Neural cell (in vitro differentiated cells): Measurements from ENCODE around the gene EIF5A. TPM values are rescaled to one million over a fixed set of nuclear protein-coding genes. Genes with fewer than 3 reads are reported as not detected.

Experiments
- H2AFZ ChIP-seq: fragments of 200-600, 300-800 bp; sonication (generic), shearing (Covaris generic); 2 replicates; pipeline ENCODE4 v1.6.0; 2014; ENCODE audit warnings: low read depth, mild to moderate bottlenecking, antibody characterized with exemption, low read length, moderate library complexity
- H3F3A ChIP-seq: fragments of 200-600 bp; shearing (Covaris generic); 2 replicates; pipeline ENCODE4 v1.6.1; 2016; ENCODE audit warnings: mild to moderate bottlenecking, moderate library complexity, mixed read lengths, antibody characterized with exemption, low read length; ENCODE audit not compliant: insufficient read depth, poor library complexity, severe bottlenecking
- H3K27ac ChIP-seq: fragments of 200-600, 300-800 bp; sonication (generic), shearing (Covaris generic); 2 replicates; pipeline ENCODE4 v1.5.1; 2014; ENCODE audit warnings: mild to moderate bottlenecking, low read length, moderate library complexity
- H3K27me3 ChIP-seq: fragments of 300-800, 200-600 bp; sonication (generic), shearing (Covaris generic); 2 replicates; pipeline ENCODE4 v1.6.0; 2014; ENCODE audit warnings: mild to moderate bottlenecking, low read depth, low read length, moderate library complexity; ENCODE audit not compliant: insufficient read depth
- H3K36me3 ChIP-seq: fragments of 300-800, 200-600 bp; sonication (generic), shearing (Covaris generic); 2 replicates; pipeline ENCODE4 v1.5.1; 2014; ENCODE audit warnings: mild to moderate bottlenecking, antibody characterized with exemption, low read length, moderate library complexity; ENCODE audit not compliant: insufficient read depth
- H3K4me2 ChIP-seq: fragments of 300-800, 200-600 bp; sonication (generic), shearing (Covaris generic); 2 replicates; pipeline ENCODE4 v1.6.0; 2014; ENCODE audit warnings: mild to moderate bottlenecking, low read length
- H3K4me3 ChIP-seq: fragments of 300-800, 200-600 bp; sonication (generic), shearing (Covaris generic); 2 replicates; pipeline ENCODE4 v1.5.1; 2014; ENCODE audit warnings: mild to moderate bottlenecking, low read length, moderate library complexity
- H3K79me2 ChIP-seq: fragments of 200-600 bp; shearing (Covaris generic); replicated peaks from 2 replicates; pipeline ENCODE4 v1.6.0; 2014; ENCODE audit warnings: mild to moderate bottlenecking, low read length, moderate library complexity; ENCODE audit not compliant: insufficient read depth
- H3K9ac ChIP-seq: fragments of 300-800, 200-600 bp; sonication (generic), shearing (Covaris generic); 2 replicates; pipeline ENCODE4 v1.6.1; 2016; ENCODE audit warnings: mild to moderate bottlenecking, low read length, mixed read lengths
- H3K9me2 ChIP-seq: fragments of 200-600 bp; shearing (Covaris generic); 2 replicates; pipeline ENCODE4 v1.6.1; 2016; ENCODE audit warnings: mild to moderate bottlenecking, low read length, mixed read lengths; ENCODE audit not compliant: insufficient read depth
- H3K9me3 ChIP-seq: fragments of 200-600, 300-800 bp; sonication (generic), shearing (Covaris generic); 2 replicates; pipeline ENCODE4 v1.6.1; 2016; ENCODE audit warnings: mild to moderate bottlenecking, mixed run types, low read length, moderate library complexity, mixed read lengths
- H4K20me1 ChIP-seq: fragments of 200-600 bp; shearing (Covaris generic); 2 replicates; pipeline ENCODE4 v1.6.1; 2016; ENCODE audit warnings: mild to moderate bottlenecking, mixed run types; ENCODE audit not compliant: insufficient read depth
- EP300 ChIP-seq: fragments of 450-650 bp; conservative IDR thresholded peaks from 2 replicates; pipeline ENCODE4 v1.6.1; 2014; ENCODE audit warnings: antibody characterized with exemption, mild to moderate bottlenecking, moderate library complexity; ENCODE audit not compliant: poor library complexity, severe bottlenecking
- EZH2 ChIP-seq: fragments of 200-600, 300-800 bp; shearing (Covaris generic), sonication (generic); IDR thresholded peaks from 2 replicates; pipeline ENCODE4 v1.6.1; 2014; ENCODE audit warnings: antibody characterized with exemption, low read length, borderline replicate concordance, mild to moderate bottlenecking; ENCODE audit not compliant: insufficient read depth, poor library complexity, severe bottlenecking
- MXI1 ChIP-seq: fragments of 450-650 bp; conservative IDR thresholded peaks from 2 replicates; pipeline ENCODE4 v1.6.1; 2014; ENCODE audit warnings: antibody characterized with exemption, mild to moderate bottlenecking; ENCODE audit not compliant: poor library complexity, severe bottlenecking
- POLR2AphosphoS5 ChIP-seq: IDR thresholded peaks from 2 replicates; pipeline ENCODE4 v1.6.1; 2012
- RAD21 ChIP-seq: fragments of 450-650 bp; conservative IDR thresholded peaks from 2 replicates; pipeline ENCODE4 v1.6.1; 2014; ENCODE audit warnings: antibody characterized with exemption, mild to moderate bottlenecking, moderate library complexity
- SMC3 ChIP-seq: fragments of 450-650 bp; conservative IDR thresholded peaks from 2 replicates; pipeline ENCODE4 v1.6.1; 2014; ENCODE audit warnings: antibody characterized with exemption, mild to moderate bottlenecking, moderate library complexity; ENCODE audit not compliant: poor library complexity
- TAF1 ChIP-seq: IDR thresholded peaks from 2 replicates; pipeline ENCODE4 v1.6.1; 2012; ENCODE audit warnings: low read depth
- polyA plus RNA-seq: library from polyadenylated mRNA; depleted of rRNA; stranded (reverse); fragments of >200 nt; gene quantifications from 2 replicates; pipeline ENCODE4 v1.2.3, GENCODE V29; 2014
- TF ChIP-seq, protein P1 (sequence below): fragments of 450-650 bp; IDR thresholded peaks from 2 replicates; pipeline ENCODE4 v1.5.1; 2014; ENCODE audit warnings: antibody characterized with exemption, mild to moderate bottlenecking, moderate library complexity; ENCODE audit not compliant: poor library complexity, severe bottlenecking
- TF ChIP-seq, protein P2 (sequence below): IDR thresholded peaks from 2 replicates; pipeline ENCODE4 v1.6.1; 2012; ENCODE audit warnings: borderline replicate concordance

Gene EIF5A
- polyA plus RNA-seq, 1 donor from 2014 or later, result 164 TPM

DNA sequence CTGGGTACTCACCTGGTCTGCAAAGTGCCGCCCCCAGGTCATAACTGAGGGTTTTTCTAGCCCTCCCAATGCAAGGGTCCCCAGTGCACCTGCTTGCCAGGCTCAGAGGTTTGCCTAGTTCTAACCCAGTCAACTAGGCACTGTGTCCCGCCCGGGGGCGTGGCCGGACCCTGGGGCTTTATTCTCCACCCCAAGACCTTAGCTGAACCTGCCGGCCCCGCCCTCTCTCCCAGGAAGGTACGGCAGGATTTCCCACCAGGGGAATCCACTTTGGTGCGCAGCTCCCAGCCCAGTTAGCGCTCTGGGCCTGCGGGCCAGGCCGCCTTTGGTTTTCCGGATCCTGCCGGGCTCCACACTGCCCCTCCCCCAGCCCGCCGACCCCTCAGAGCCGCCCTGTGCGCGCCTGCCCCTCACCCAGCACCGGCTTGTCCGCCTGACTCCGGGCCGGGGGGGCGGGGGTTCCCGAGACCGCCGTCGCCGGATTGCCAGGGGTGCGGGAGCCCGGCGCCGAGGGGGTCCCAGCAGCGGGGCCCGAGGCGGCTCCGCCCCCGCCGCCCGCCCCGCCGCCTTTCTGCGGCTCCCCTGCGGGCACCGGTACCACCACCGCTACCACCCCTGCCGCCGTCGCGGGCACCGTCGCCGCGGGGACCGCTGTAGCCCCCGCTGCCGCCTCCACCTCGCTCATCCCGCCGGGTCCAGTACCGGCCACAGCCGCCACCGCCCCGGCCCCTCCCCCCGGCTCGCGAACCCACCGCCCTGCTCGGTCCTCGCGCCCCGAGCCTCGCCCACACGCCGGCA lies 13.4 kb upstream of the EIF5A start:
- no peaks in the 10 kb centered on the region for H3K36me3 ChIP-seq
- no peaks in the 10 kb centered on the region for H3K79me2 ChIP-seq
- H3K4me2 ChIP-seq, result no peak overlapping the region
- H3K9me2 ChIP-seq, result no peaks in the 10 kb centered on the region
- no peaks in the 10 kb centered on the region for H4K20me1 ChIP-seq
- H3K9ac ChIP-seq, result no peak overlapping the region
- H3K27me3 ChIP-seq, result peaks cover 49% of the 10 kb centered on the region
- H3F3A ChIP-seq, result no peaks in the 10 kb centered on the region
- no peak overlapping the region for H3K27ac ChIP-seq
- peak overlapping the region; percentile 66 for H3K4me3 ChIP-seq
- TF ChIP-seq EP300 (no peak), RAD21 (no peak), MXI1 (no peak), EZH2 (no peak), SMC3 (no peak), POLR2AphosphoS5 (no peak), TAF1 (no peak)
- TF ChIP-seq, protein P1, sequence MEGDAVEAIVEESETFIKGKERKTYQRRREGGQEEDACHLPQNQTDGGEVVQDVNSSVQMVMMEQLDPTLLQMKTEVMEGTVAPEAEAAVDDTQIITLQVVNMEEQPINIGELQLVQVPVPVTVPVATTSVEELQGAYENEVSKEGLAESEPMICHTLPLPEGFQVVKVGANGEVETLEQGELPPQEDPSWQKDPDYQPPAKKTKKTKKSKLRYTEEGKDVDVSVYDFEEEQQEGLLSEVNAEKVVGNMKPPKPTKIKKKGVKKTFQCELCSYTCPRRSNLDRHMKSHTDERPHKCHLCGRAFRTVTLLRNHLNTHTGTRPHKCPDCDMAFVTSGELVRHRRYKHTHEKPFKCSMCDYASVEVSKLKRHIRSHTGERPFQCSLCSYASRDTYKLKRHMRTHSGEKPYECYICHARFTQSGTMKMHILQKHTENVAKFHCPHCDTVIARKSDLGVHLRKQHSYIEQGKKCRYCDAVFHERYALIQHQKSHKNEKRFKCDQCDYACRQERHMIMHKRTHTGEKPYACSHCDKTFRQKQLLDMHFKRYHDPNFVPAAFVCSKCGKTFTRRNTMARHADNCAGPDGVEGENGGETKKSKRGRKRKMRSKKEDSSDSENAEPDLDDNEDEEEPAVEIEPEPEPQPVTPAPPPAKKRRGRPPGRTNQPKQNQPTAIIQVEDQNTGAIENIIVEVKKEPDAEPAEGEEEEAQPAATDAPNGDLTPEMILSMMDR, result no peak
- H2AFZ ChIP-seq, result no peak overlapping the region
- H3K9me3 ChIP-seq, result no peaks in the 10 kb centered on the region

DNA sequence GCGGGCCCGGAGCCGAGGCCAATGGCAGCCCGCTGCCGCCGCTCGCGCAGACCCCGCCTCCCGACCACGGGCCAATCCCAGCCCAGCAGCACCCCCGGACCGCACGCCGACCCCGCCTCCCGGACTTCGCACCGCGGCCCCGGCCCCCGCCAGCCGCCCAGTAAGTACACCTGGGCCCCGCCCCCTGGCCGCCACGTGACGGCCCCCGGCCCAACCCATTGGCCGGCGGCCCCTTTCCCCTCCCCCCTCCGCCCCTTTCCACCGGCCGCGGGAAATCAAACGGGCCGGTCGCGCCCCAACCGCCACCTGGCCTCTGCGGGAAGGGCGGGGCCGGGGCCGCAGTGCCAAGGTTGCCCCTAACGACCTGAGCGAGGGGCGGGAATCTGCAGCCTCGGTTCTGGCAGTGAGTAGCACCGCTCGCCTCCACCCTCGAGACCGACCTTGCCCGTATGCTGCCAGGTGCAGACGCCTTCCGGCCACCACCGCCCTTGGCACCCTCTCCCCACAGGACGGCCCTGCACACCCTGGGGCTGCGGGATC lies 12.7 kb upstream of the EIF5A start, which contains the start of gene YBX2:
Gene YBX2 (minus strand): TSS at position 26 of the 540 bp plus-strand sequence. CDS start 139 bp downstream, outside the sequence.
- peak within 1 kb of the TSS; percentile 66 for H3K4me3 ChIP-seq
- no peaks in the 10 kb centered on the region for H4K20me1 ChIP-seq
- H2AFZ ChIP-seq, result no peak within 1 kb of the TSS
- no peaks in the 10 kb centered on the region for H3F3A ChIP-seq
- H3K9me2 ChIP-seq, result no peaks in the 10 kb centered on the region
- no peak within 1 kb of the TSS for H3K4me2 ChIP-seq
- no peaks in the 10 kb centered on the region for H3K79me2 ChIP-seq
- H3K27ac ChIP-seq, result no peak within 1 kb of the TSS
- H3K36me3 ChIP-seq, result no peaks in the 10 kb centered on the region
- H3K27me3 ChIP-seq, result peaks cover 49% of the 10 kb centered on the region
- peak; percentile 32 for TF ChIP-seq MXI1
- no peak for TF ChIP-seq RAD21
- no peak for TF ChIP-seq SMC3
- no peaks in the 10 kb centered on the region for H3K9me3 ChIP-seq
- no peak within 1 kb of the TSS for H3K9ac ChIP-seq

DNA sequence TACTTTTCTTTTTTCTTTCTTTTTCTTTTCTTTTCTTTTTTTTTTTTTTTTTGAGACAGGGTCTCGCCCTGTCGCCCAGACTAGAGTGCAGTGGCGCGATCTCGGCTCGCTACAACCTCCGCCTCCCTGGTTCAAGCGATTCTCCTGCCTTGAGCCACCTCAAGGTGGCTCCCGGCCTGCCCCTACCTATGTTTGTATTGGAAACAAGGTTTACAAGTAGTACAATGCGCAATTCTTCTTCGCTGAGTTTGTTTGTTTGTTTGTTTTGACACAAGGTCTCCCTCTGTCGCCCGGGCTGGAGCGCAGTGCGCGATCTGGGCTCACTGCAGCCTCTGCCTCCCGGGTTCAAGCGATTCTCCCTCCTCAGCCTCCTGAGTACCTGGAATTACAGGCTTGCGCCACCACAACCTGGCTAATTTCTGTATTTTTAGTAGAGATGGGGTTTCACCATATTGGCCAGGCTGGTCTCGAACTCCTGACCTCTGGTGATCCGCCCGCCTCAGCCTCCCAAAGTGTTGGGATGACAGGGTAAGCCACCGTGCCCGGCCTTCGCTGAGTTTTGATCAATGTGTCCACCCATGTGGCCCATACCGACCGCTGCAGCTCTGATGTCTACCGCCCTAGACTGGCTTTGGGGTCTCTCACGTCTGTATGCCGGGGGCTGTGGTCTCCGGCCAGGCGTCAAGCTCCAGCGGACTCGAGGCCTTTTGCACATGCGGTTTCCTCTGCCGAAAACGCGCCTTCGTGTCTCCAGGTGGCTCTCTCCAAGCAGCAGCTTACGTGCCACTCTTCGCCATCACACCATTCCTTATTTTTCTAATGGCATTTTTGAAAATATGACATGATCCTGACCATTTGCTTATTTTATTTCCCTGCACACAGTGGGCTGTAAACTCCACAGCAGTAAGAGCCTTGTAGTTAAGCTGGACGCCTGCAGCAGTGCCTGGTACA lies 11.9 kb upstream of the EIF5A start:
- Histone ChIP-seq H3K9me2 (no peaks in the 10 kb centered on the region), H3K9ac (no peak overlapping the region), H2AFZ (no peak overlapping the region), H3K27ac (no peak overlapping the region), H4K20me1 (no peaks in the 10 kb centered on the region), H3K4me2 (no peak overlapping the region), H3K9me3 (no peaks in the 10 kb centered on the region), H3K4me3 (peak overlapping the region; percentile 66), H3K27me3 (peaks cover 49% of the 10 kb centered on the region), H3F3A (no peaks in the 10 kb centered on the region), H3K79me2 (no peaks in the 10 kb centered on the region), H3K36me3 (no peaks in the 10 kb centered on the region)
- TF ChIP-seq EP300 (no peak), EZH2 (no peak), MXI1 (no peak), POLR2AphosphoS5 (no peak), RAD21 (no peak), SMC3 (no peak), TAF1 (no peak)
- TF ChIP-seq, protein P1, result no peak
- TF ChIP-seq, protein P2, sequence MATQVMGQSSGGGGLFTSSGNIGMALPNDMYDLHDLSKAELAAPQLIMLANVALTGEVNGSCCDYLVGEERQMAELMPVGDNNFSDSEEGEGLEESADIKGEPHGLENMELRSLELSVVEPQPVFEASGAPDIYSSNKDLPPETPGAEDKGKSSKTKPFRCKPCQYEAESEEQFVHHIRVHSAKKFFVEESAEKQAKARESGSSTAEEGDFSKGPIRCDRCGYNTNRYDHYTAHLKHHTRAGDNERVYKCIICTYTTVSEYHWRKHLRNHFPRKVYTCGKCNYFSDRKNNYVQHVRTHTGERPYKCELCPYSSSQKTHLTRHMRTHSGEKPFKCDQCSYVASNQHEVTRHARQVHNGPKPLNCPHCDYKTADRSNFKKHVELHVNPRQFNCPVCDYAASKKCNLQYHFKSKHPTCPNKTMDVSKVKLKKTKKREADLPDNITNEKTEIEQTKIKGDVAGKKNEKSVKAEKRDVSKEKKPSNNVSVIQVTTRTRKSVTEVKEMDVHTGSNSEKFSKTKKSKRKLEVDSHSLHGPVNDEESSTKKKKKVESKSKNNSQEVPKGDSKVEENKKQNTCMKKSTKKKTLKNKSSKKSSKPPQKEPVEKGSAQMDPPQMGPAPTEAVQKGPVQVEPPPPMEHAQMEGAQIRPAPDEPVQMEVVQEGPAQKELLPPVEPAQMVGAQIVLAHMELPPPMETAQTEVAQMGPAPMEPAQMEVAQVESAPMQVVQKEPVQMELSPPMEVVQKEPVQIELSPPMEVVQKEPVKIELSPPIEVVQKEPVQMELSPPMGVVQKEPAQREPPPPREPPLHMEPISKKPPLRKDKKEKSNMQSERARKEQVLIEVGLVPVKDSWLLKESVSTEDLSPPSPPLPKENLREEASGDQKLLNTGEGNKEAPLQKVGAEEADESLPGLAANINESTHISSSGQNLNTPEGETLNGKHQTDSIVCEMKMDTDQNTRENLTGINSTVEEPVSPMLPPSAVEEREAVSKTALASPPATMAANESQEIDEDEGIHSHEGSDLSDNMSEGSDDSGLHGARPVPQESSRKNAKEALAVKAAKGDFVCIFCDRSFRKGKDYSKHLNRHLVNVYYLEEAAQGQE, result no peak
